NCI-H1092 (cell line): ENCODE measurements around the gene ZNF480.
"Not testable (repeated sequence)": the region's sequence is repeated elsewhere in the genome, so short reads cannot be mapped to it uniquely, and the experiment has no call there.

Experiments
- DNase-seq: peaks from one replicate; lab custom pipeline; 2025; lab: John Stamatoyannopoulos, UW

The ZNF480 gene

DNA sequence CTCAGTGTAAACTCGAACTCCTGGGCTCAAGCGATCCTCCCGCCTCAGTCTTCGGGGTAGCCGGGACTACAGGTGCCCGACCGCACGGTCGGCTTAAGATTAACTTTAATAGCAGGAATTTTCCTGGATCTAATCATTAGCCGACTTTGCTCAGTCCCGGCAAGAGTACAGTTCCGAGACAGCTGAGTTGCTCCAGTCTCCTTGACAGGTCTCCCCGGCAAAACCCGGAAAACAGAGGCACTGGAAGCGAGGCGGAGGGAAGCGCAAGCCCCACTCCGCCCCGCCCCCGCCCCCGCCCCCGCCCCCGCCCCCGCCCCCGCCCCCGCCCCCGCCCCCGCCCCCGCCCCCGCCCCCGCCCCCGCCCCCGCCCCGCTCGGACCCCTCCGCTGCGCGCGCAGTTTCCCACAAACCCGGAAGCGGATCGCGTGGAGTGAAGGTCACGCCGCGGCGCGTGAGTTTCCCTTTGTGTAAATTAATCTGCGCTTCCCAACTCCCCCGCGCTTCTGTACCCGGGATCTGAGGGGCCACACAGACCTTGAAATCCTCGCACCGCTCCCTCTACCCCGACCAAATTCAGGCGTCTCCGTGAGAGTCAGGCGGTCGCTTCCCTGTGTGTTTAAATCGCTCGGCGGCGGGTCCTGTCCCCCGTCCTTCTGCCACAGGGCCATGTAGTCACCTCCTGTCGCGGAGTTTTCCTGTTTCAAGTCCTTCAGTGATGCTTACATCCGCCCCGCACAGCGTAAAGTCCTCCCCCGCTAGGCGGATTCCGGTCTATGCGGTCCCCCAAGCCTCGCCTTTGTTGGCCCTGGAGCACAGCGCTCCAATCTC, at the start of gene ZNF480:
ZNF480 (plus strand) TSS at position 397 of the 828 bp plus-strand sequence. CDS start 3,244 bp downstream, outside the sequence.
- DNase-seq: peak; percentile 46

GRCh38 chr19:52248241-52248640, 48.7 kb upstream of the ZNF480 start:
- peak; percentile 29 for DNase-seq

DNA sequence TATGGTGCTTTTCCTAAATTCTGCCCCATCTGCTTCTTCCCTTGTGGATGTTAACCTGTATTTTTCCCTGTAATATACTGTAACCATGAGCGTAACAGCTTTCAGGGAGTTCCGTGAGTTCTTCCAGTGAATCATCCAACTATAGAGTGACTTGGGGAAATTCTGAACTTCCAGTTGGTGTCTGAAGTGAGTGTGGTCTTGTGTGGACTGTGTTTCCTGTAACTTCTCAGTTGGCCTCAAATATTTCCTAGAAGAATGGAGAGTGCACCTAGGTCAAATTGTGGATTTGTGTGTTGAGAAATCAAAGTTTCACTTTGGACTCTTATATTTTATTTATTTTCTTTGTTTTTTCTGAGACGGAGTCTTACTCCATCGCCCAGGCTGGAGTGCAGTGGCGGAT, 38.5 kb upstream of the ZNF480 start:
- DNase-seq: no peak

DNA sequence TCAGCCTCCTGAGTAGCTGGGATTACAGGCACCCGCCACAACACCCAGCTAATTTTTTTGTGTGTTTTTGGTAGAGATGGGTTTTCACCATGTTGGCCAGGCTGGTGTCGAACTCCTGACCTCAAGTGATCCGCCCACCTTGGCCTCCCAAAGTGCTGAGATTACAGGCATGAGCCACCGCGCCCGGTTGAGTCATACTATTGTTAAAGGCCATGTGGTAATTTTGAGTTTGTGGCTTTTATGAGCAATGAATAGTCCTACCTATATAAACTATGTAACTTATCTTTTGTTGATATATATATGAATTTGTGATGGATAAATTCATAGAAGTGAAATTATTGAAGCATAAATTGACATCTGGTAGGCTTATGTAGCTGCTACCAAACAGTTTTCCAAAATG, 31.4 kb upstream of the ZNF480 start:
- not testable (repeated sequence) for DNase-seq

GRCh38 chr19:52269338-52270261, 27.4 kb upstream of the ZNF480 start, which contains the start of gene ZNF766:
Gene ZNF766 (plus strand): TSS chr19:52269587. CDS start chr19:52269614, 27 bp downstream.
- DNase-seq: peak; percentile 91

GRCh38 chr19:52270266-52270885, 26.6 kb upstream of the ZNF480 start:
- no peak for DNase-seq

DNA sequence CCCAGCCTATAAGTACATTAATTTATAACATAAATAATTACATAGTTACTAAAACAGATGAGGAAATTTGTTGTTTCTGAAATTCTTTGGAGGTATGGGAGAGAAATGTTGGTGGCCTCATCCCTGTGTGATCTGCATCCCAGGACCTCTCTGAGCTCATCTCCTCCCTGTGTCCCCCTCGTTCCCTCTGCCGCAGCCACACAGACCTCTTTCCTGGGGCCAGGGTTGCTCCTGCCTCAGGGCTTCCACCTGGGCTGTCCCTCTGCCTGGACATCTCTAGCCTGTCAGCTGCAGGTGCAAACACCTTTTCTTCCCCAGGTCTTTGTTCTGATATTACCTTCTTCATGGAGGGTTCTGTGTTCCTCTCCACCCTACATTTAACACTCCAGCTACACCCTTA, 23.7 kb upstream of the ZNF480 start:
- DNase-seq: no peak

- no peak for DNase-seq
Measured at GRCh38 chr19:52274191-52274590, 22.8 kb upstream of the ZNF480 start.

DNA sequence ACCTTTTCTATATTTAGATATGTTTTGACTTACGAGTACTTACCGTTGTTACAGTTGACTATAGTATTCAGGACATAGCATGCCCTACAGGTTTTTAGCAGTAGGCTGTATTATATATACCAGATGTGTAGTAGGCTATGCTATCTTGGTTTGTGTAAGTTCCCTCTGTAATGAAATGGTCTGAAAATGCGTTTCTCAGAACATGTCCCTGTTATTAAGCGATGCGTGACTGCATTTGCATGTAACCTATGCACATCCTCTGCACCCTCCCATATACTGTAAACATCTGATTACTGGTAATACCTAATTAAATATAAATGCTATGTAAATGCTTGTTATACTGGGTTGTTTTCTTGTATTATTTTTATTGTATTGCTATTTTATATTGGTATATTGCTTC, 21.0 kb upstream of the ZNF480 start:
- DNase-seq: no peak

DNA sequence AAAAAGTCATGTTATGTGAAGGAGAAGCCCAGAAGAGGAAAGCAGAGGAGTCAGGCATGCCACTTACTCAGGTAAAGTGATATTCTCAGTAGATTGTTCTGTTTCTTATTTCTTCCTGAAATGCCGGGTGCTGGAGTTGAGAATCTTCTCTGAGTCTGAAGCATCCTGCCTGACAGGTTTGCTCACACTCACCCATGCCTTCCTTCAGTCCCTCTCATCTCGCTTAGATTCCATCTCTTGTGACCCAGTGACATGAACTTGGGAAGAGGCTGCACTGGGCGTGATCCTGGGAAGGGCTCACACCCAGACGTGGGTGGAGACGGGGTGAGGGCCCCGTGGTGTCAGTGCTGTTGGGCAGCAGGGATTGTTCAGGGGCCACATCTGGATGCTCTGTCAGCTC, 19.5 kb upstream of the ZNF480 start:
- DNase-seq: no peak

DNA sequence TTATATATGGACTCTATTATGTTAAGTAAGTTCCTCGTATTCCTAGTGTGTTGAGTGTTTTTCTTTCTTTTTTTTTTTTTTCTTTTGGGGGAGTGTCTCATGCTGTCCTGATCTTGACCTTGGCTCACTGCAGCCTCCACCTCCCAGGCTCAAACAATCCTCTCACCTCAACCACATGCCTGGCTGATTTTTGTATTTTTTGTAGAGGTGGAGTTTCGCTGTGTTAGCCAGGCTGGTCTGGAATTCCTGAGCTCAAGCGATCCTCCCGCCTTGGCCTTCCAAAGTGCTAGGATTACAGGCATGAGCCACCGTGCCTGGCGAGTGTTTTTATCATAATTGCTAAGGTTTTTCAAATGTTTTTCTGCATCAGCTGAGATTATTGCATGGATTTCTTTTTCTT, 10.7 kb upstream of the ZNF480 start:
- DNase-seq: no peak

DNA sequence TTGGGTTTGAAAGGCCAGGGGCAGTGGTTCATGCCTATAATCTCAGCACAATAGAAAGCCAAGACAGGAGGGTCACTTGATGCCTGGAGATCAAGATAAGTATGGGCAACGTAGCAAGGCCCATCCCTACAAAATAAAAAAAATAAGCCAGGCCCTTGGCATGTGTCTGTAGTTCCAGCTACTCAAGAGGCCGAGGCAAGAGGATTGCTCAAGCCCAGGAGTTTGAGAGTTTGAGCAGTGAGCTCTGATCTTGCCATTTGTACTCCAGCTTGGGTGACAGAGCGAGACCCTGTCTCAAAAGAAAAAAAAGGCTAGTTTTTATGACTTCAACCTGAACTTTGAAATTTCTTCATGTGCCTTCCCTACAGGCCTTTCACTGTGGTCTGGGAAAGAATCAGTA, 5.2 kb upstream of the ZNF480 start:
- no peak for DNase-seq

DNA sequence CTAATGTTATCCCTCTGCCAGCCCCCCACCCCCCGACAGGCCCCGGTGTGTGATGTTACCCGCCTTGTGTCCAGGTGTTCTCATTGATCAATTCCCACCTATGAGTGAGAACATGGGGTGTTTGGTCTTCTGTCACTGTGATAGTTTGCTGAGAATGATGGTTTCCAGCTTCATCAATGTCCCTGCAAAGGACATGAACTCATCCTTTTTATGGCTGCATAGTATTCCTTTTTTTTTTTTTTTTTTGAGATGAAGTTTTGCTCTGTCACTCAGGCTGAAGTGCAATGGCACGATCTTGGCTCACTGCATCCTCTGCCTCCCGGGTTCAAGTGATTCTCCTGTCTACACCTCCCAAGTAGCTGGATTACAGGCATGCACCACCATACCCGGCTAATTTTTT, 4.0 kb upstream of the ZNF480 start:
- DNase-seq: not testable (repeated sequence)

DNA sequence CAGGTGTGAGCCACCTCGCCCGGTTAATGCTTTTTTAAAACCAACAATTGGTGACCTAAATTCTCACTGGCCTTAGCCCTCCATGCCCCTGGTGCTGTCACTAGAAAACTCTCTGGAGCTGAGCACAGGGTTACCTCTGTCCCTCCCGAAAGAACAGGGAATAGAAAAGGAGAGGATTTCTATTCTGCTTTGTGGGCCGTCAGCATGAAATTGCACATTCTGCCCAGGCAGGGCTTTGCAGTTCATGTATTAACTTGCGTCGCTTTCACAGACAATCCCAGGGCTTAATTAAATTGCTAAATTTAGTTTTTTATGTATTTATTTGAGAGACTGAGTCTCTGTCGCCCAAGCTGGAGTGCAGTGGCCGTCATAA, 583 bp upstream of the ZNF480 start:
- no peak for DNase-seq

DNA sequence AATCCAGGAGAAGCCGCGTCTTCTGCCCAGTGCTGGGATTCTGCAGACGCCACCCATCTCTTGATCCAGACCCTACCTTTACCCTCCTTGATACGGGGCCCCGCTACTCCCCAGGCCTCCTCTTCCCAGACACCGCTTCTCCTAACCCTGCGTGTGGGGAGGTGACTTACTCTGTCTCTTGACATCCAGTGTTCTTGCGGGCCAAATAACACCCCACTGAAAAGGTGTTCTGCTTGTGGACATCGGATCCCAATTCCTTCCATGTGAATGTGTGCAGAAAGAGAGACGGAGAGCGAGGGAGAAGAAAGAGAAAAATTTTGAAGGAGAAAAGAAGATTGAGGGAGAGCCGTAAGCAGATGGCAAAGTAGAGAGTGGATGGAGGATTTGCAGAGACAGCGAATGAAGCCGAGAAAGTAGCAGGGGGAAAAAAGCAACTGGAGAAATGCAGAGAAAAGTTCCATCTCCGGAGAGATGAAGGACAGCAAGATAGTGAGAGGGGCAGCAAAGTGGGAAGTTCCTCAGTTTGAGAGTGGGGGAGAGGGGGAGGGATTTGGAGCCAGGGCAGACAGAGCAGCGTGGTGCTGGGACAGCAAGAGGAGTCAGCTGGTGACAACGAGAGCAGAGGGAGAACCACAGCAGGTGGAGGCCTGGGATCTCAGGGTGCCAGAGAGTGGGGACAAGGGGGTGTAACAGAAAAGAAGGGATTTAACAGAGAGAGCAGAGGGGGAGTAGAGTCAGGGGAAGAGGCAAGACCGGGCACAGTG, 814 bp downstream of the ZNF480 start:
- DNase-seq: no peak

DNA sequence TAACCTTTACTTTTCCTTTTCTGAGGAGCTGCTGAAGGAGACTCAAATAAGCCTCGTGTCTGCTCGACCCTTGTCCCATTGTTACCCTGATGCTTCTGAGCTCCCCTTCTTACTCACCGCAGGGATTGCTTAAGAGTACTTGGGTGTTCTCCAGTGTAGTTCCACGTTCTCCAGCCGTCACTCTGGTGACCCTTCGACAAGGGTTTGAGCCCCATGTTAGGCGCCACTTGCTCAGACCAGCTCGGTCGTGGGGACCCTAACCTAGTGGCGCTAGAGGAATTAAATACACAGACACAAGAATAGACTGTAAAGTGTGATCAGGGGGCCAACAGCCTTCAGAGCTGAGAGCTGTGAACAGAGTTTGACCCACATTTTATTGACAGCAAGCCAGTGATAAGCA, 10.3 kb downstream of the ZNF480 start:
- no peak for DNase-seq

DNA sequence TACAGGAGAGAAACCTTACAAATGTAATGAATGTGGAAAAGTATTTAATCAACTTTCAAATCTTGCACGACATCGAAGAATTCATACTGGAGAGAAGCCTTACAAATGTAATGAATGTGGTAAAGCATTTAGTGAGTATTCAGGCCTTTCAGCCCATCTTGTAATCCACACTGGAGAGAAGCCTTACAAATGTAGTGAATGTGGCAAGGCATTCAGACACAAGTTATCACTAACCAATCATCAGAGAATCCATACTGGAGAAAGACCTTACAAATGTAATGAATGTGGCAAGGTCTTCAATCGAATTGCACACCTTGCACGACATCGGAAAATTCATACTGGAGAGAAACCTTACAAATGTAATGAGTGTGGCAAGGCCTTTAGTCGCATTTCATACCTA, 25.5 kb downstream of the ZNF480 start:
- DNase-seq: no peak

DNA sequence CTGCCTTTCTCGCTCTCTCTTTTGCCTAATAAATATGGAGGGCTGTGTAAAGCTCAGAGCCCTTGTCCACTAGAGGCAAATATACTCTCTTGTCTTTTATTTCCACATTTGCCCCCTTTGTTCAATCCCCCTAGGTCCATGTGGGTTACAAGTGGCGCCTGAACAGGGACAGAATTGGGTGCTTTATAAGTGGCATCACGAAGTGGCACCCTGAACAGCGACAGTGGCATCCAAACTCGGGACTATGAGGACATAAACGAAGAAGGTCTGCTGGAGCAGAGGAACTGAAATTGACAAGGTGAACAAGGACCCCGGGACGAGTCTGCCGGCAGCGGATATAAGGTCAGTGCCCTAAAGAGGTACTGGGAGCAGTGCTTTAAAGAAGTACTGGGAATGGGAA, 34.8 kb downstream of the ZNF480 start:
- no peak for DNase-seq

- DNase-seq: no peak
Measured at GRCh38 chr19:52335768-52336116, 38.8 kb downstream of the ZNF480 start.

- DNase-seq: peak; percentile 78
Measured at GRCh38 chr19:52336117-52336790, 39.3 kb downstream of the ZNF480 start, which contains the start of gene ZNF610. Gene ZNF610 (plus strand): TSS chr19:52336243. CDS start chr19:52349173, 12,930 bp downstream.

DNA sequence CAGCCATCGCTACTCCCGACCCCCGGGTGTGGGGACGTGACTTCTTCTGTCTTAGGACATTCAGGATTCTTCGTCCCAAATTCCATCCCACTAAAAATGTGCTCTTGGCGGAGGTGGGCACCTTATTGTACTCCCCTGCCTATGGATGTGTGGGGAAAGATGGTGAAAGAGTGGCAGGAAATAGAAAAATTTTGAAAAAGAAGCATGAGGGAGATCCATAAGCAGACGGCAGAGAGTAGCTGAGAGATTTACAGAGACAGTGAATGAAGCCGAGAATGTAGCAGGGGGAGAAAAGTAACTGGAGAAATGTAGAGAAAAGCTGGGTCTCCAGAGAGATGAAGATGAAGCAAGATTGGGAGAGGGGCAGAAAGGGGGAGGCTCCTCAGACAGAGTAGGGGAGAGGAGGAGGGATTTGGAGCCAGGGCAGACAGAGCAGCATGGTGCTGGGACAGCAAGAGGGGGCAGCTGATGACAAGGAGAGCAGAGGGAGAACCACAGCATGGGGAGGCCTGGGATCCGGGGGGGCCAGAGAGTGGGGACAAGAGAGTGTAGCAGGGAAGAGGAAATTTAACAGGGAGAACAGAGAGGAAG, 39.9 kb downstream of the ZNF480 start:
- DNase-seq: no peak
